Measurements from ENCODE around the gene SUPT20HL2. TPM values are rescaled to one million over a fixed set of nuclear protein-coding genes. Genes with fewer than 3 reads are reported as not detected.
"Not testable (repeated sequence)": the region's sequence is repeated elsewhere in the genome, so short reads cannot be mapped to it uniquely, and the experiment has no call there.

Gene SUPT20HL2
- under 1 TPM in 1 of 4 donors, not detected in 3; 0.11 TPM for polyA plus RNA-seq (ENCODE audit: insufficient read length in 4 of 4)

GRCh38 chrX:24314019-24314635 lies at the start of gene SUPT20HL2:
SUPT20HL2 (minus strand) TSS chrX:24314069; CDS start chrX:24313315, 754 bp downstream.
- DNase-seq (ENCODE audit: low read depth in 4 of 4, low spot score in 3 of 4), result no peak

DNA sequence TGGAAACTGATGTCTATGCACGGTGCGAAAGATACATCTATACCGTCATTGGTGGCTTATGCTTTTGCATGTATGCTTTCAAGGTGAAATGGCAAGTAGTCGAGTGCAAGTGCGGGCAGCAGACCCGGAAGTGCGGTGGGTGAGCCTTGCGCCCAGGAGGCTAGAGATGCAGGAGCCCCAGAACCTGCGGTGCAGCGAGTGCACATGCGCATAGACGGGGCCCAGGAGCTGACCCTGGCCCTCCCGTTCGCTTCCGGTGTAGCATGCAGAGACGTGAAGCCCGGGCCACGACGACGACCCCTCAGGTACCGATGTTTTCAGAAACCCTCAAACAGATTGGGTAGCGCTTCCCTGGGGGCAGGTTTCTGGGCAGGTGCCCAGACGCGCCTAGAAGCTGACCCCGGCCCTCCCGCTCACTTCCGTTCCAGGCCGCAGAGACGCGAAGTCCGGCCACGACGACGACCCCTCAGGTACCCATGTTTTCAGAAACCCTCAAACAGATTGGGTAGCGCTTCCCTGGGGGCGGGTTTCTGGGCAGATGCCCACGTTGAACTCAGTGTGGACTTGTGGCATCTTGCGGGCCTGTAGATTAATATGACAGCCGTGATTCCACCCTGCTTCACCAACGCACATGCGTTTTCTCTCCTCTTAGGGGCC lies 48.3 kb upstream of the SUPT20HL2 start:
- DNase-seq (ENCODE audit: low read depth in 4 of 4, low spot score in 3 of 4), result not testable (repeated sequence)

DNA sequence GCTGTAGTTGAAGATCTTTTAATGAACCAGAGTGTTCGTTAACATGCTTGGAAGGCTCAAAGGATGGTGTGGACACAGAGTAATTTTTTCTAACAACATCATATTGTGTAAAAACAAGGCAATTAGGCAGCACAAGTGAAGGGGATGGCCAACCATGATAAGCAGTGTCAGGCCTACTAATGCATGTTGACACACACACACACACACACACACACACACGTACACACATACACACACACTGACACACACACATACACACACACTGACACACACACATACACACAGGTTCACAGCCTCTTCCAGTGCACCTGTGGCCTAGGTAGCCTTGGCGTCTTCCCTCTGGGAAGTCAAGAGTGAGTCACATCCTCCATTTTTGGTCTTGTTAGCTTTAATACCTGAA lies 46.4 kb upstream of the SUPT20HL2 start, which contains the start of gene SUPT20HL1:
Gene SUPT20HL1 (plus strand): TSS at position 368 of the 400 bp plus-strand sequence. CDS start 2,122 bp downstream, outside the sequence.
- no peak for DNase-seq (ENCODE audit: low read depth in 4 of 4, low spot score in 3 of 4)

DNA sequence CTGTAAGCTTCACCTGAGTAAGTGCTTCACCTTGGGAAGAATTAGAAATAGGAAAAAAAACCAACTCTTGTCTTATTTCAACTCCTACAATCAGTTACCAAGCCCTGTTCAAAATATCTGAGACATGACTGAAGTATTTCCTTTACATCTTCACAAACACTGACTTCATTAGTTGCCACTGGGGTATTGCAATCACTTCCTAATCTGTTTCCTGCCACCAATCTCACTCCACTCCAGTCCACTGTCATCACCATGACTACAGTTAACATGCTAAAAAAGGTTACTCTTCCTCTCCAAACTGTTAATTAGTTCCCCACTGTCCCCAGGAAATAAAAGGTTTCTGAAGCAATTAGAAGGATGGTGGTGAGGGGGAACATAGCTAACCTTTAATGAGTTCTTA lies 43.2 kb upstream of the SUPT20HL2 start:
- DNase-seq (ENCODE audit: low read depth in 4 of 4, low spot score in 3 of 4), result no peak

DNA sequence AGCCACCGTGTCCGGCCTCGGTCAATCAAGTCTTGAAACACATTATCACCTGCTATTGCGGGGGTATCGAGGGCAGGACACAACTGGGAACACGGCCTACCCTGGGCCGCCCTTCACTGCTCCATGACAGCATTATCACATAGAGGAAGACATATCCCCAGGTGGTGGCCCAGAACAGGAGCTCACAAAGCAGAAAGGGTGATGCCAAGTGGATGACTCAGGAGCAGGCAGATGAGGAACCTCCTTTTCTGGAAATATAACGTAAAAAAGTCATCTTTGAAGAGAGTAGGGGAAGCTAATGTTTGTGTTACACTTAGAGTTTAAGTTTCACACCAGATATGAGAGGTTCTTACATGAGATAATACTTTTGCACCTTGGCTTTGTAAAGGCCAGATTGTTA lies 41.2 kb upstream of the SUPT20HL2 start:
- no peak for DNase-seq (ENCODE audit: low read depth in 4 of 4, low spot score in 3 of 4)

DNA sequence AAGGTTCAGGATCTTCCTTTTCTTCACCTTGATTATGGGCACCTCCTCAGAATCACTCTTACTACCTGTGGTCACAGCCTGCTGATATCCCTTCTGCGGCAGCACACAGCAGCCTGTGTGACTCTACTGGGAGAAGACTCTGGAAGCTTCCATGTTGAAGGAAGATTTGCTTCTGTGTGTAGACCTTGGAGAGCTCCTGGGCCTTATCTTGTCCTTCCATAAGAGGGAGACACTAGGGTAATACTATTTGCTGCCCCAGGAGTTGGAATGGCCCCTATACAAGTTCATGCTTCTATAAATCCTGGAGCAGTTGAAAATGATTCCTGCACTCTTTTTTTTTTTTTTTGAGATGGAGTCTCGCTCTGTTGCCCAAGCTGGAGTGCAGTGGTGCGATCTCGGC lies 36.3 kb upstream of the SUPT20HL2 start:
- no peak for DNase-seq (ENCODE audit: low read depth in 4 of 4, low spot score in 3 of 4)

DNA sequence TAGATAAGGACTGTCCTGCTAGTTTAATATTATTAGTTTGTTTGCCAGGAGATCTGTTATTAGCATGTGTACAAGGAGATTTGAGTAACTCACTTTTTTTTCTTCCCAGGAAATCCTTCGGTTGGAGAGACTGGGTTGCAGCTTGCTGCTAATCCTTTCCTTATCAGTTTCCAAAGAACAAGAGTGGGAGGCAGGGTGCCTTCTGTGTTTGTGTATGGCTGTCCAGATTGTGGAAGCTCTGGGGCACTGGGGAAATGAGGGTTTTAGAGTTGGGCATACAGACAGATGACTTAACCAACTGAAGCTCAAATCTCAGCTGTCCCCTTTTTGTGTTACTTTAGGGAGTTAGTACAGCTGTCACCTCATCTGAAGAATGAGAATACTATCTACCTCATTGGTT lies 34.0 kb upstream of the SUPT20HL2 start:
- DNase-seq (ENCODE audit: low read depth in 4 of 4, low spot score in 3 of 4), result no peak

- DNase-seq (ENCODE audit: low read depth in 4 of 4, low spot score in 3 of 4), result no peak
These were observed 29.9 kb upstream of the SUPT20HL2 start for GRCh38 chrX:24343719-24344118.

- DNase-seq (ENCODE audit: low read depth in 4 of 4, low spot score in 3 of 4), result no peak
These were observed 27.9 kb upstream of the SUPT20HL2 start for GRCh38 chrX:24341795-24342194.

DNA sequence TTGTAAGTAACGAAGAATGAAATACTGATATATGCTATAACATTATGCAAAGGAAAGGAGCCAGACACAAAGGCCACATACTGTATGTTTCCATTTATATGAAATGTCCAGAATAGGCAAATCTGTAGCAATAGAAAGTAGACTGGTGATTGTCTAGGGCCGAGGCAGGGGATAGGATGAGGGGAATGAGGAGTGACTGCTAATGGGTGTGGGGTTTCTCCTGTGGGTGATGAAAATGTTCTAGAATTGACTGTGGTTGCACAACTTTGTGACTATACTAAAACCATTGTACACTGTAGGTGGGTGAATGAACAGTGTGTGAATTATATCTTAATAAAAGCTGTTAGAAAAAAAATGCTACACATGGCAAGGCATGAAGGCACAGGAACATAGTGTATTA lies 26.6 kb upstream of the SUPT20HL2 start:
- no peak for DNase-seq (ENCODE audit: low read depth in 4 of 4, low spot score in 3 of 4)

DNA sequence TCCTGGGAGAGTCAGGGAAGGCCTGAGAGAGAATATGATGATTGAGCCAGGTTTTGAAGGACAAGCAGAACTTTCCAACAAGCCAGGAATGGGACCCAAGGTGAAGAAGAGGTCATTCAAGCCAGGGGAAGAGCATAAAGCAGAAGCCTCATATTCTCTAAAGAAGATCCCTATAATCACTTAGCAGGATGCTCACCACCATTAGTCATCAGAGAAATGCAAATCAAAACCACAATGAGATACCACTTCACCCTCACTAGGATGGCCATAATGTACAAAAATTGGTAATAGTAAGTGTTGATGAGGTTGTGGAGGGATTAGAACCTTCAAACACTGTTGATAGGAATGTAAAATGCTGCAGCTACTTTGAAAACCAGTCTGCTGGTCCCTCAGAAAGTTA lies 26.0 kb upstream of the SUPT20HL2 start:
- DNase-seq (ENCODE audit: low read depth in 4 of 4, low spot score in 3 of 4), result no peak

GRCh38 chrX:24335871-24336270 lies 22.0 kb upstream of the SUPT20HL2 start:
- DNase-seq (ENCODE audit: low read depth in 4 of 4, low spot score in 3 of 4), result no peak

DNA sequence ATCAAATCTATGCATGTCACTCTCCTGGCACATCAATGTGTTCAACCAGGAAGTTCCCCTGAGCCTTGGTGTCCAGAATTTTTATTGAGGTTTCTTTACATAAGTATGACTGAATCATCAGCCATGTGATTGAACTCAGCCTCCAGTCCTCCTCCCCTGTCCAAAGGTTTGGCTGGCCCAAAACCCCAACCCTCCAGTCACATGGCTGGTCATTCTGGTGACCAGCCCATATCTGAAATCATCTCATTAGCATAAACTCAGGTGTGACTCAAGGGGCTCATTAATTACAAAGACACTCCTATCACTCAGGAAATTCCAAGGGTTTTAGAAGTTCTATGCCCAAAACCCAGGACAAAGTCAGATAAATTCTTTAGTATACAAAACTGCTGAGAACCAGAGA lies 20.6 kb upstream of the SUPT20HL2 start:
- no peak for DNase-seq (ENCODE audit: low read depth in 4 of 4, low spot score in 3 of 4)

- no peak for DNase-seq (ENCODE audit: low read depth in 4 of 4, low spot score in 3 of 4)
These were observed 19.5 kb upstream of the SUPT20HL2 start for GRCh38 chrX:24333371-24333770.

- no peak for DNase-seq (ENCODE audit: low read depth in 4 of 4, low spot score in 3 of 4)
These were observed 19.0 kb upstream of the SUPT20HL2 start for GRCh38 chrX:24332878-24333277.

GRCh38 chrX:24325231-24325630 lies 11.4 kb upstream of the SUPT20HL2 start:
- DNase-seq (ENCODE audit: low read depth in 4 of 4, low spot score in 3 of 4), result no peak

DNA sequence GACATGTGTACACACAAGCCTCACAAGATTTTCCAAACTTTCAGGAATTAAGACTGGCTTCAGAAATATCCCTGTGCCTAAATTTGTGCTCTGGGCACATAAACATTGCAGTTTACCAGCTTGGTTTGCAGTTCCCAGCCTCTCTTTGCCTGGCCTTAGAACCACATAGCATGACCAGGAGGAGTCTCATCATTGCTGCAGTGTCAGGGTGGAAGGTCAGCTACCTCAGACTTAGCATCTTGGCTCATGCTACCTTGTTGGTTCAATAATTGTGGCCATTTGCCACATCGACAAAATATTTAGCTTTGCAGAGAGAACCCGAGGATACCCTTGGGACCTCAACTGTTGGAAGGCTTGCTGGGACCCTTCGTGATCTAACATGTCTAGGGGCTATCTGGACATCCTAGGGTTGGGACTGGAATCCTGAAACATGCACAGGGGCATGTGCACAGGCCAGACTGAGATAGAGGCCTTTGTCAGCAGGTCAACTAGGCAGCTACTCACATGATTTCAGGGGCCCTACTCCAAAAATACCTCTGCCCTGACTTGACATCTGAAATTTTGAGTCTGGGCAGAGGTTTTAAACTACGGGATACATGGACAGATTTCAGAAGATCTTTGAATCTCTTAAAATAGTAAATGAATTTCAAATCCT lies 8.0 kb upstream of the SUPT20HL2 start:
- DNase-seq (ENCODE audit: low read depth in 4 of 4, low spot score in 3 of 4), result no peak

GRCh38 chrX:24317567-24317966 lies 3.7 kb upstream of the SUPT20HL2 start:
- no peak for DNase-seq (ENCODE audit: low read depth in 4 of 4, low spot score in 3 of 4)

DNA sequence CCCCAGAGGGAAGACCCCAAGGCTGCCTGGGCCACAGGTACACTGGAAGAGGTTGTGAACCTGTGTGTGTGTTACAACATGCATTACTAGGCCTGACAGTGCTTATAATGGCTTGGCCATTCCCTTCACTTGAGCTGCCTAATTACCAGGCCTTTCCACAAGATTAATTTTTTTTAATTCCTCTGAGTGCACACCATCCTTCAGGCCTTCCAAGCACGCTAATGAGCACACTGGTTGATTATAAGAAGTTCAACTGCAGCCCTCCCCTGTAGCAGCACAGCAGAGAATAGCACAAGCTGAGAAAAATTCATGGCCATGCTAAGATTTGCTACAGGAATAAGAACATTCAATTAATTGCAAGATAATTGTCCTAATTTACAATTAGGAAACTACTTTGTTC lies 2.2 kb upstream of the SUPT20HL2 start:
- no peak for DNase-seq (ENCODE audit: low read depth in 4 of 4, low spot score in 3 of 4)

GRCh38 chrX:24312249-24312607 lies 1.6 kb downstream of the SUPT20HL2 start:
- DNase-seq (ENCODE audit: low read depth in 4 of 4, low spot score in 3 of 4), result not testable (repeated sequence)

DNA sequence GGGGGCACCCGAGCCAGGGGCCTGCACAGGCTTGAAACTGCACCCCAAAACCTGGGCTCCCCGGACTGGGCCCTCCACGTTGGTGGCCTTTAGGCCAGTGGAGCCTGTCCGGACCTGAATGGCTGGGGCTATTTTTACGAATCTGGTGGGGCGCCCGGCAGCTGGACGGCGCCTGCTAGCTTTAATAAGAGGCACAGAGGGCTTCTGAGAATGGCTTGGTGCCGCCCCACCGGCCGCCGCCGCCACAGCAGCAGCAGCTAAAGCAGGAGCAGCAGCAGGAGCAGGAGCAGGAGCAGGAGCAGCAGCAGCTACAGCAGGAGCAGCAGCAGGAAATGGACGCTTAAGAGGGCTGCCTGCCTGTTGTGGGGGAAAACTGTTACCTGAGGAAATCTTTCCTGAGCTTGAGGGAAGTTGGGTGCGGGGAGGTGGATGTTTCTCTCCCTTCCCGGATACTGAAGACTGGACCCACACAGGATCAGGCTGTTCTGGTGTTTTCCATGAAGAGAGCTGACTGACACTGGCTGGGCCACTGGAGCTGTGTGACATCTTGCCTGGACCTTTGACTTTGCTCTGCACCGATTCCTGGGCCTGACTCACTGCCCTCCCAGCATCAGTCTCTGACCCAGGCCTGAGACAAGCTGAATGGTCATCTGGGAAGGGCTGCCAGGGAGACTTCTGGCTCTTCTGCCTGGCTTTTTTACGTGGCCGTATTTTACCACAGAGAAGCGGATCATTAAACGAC lies 2.2 kb downstream of the SUPT20HL2 start:
- not testable (repeated sequence) for DNase-seq (ENCODE audit: low read depth in 4 of 4, low spot score in 3 of 4)

Data from left renal pelvis (tissue), 4 donors.